ENCODE data around the gene BPTF.

BPTF gene

DNA sequence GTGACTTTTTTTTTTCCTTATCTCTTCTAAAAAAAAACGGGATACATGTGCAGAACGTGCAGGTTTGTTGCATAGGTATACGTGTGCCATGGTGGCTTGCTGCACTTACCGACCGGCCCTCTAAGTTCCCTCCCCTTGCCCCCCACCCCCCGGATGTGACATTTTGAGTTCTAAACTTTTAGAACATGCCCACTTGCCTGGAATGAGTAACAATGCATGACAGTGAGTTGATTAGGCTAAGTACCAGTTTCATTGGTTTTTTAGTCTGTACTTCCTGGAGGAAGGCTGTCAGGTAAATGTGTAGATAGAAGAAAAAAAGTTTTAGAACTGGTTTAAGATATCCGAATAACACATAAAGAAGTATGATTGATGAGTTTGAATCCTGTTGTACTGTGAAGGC lies 4.0 kb downstream of the BPTF start:
- TF ChIP-seq CTCF (IDR thresholded peaks at IDR 0.05) (no peak), ZFX (IDR thresholded peaks at IDR 0.05; ENCODE audit: borderline replicate concordance) (no peak)
- no peak overlapping the region for H3K27ac ChIP-seq

GRCh38 chr17:67830440-67830839 lies 5.1 kb downstream of the BPTF start:
- TF ChIP-seq ZFX (IDR thresholded peaks at IDR 0.05; ENCODE audit: borderline replicate concordance) (no peak), CTCF (IDR thresholded peaks at IDR 0.05) (no peak)
- H3K27ac ChIP-seq, result no peak overlapping the region

DNA sequence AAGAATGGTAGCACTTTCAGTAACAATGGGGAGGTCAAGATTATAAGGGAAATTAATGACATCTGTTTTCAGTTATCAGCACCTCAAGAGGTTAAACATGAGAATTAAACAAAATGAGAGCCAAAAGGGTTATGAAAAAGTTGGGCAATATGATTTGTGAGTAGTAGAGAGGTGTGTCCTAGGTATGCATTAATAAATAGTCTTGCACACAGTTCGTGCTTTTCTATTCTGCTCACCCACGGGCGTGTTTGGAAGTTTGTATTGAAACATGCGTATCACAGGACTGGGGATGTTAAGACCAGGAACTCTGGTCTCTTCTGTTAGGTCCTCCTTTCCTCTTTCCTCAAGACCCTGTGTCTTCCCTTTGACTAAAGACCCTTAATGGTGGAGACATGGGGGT lies 6.0 kb downstream of the BPTF start:
- no peak overlapping the region for H3K27ac ChIP-seq
- TF ChIP-seq ZFX (IDR thresholded peaks at IDR 0.05; ENCODE audit: borderline replicate concordance) (no peak), CTCF (IDR thresholded peaks at IDR 0.05) (no peak)

GRCh38 chr17:67833134-67833533 lies 7.8 kb downstream of the BPTF start:
- no peak for TF ChIP-seq CTCF (IDR thresholded peaks at IDR 0.05)
- TF ChIP-seq ZFX (IDR thresholded peaks at IDR 0.05; ENCODE audit: borderline replicate concordance), result no peak
- no peak overlapping the region for H3K27ac ChIP-seq

- no peak overlapping the region for H3K27ac ChIP-seq
- no peak for TF ChIP-seq CTCF (IDR thresholded peaks at IDR 0.05)
- no peak for TF ChIP-seq ZFX (IDR thresholded peaks at IDR 0.05; ENCODE audit: borderline replicate concordance)
These were observed 8.8 kb downstream of the BPTF start for GRCh38 chr17:67833946-67834631.

- H3K27ac ChIP-seq, result no peak overlapping the region
- no peak for TF ChIP-seq CTCF (IDR thresholded peaks at IDR 0.05)
These were observed 9.3 kb downstream of the BPTF start for GRCh38 chr17:67834634-67835033.

- H3K27ac ChIP-seq, result no peak overlapping the region
- no peak for TF ChIP-seq CTCF (IDR thresholded peaks at IDR 0.05)
- TF ChIP-seq ZFX (IDR thresholded peaks at IDR 0.05; ENCODE audit: borderline replicate concordance), result no peak
These were observed 11.1 kb downstream of the BPTF start for GRCh38 chr17:67836205-67836987.

Measured in 22Rv1 (cell line).